GM21825 (cell line): ENCODE measurements around the gene B3GAT1.

Experiments used
- ATAC-seq: cut with Tn5 transposase; IDR thresholded peaks from one replicate; pipeline ENCODE4 v1.9.1; 2021; ENCODE audit warnings: mild to moderate bottlenecking, moderate library complexity; ENCODE audit not compliant: unreplicated experiment

B3GAT1 gene

GRCh38 chr11:134410766-134411165 lies 1.3 kb downstream of the B3GAT1 start:
- no peak for ATAC-seq

- no peak for ATAC-seq
Measured at GRCh38 chr11:134409552-134410429, 2.3 kb downstream of the B3GAT1 start.

- ATAC-seq: no peak
Measured at GRCh38 chr11:134407923-134408322, 4.1 kb downstream of the B3GAT1 start.

GRCh38 chr11:134407321-134407828 lies 4.7 kb downstream of the B3GAT1 start:
- no peak for ATAC-seq

GRCh38 chr11:134406264-134407185 lies 5.5 kb downstream of the B3GAT1 start:
- ATAC-seq: no peak

- no peak for ATAC-seq
Measured at GRCh38 chr11:134405841-134406240, 6.2 kb downstream of the B3GAT1 start.

GRCh38 chr11:134405436-134405835 lies 6.6 kb downstream of the B3GAT1 start:
- ATAC-seq: no peak

GRCh38 chr11:134404575-134405341 lies 7.3 kb downstream of the B3GAT1 start:
- ATAC-seq: no peak

GRCh38 chr11:134402910-134403309 lies 9.1 kb downstream of the B3GAT1 start:
- no peak for ATAC-seq

GRCh38 chr11:134401825-134402809 lies 9.9 kb downstream of the B3GAT1 start:
- no peak for ATAC-seq

GRCh38 chr11:134399996-134400395 lies 12.0 kb downstream of the B3GAT1 start:
- no peak for ATAC-seq

GRCh38 chr11:134399293-134399654 lies 12.8 kb downstream of the B3GAT1 start:
- ATAC-seq: no peak

- ATAC-seq: no peak
Measured at GRCh38 chr11:134398644-134399292, 13.3 kb downstream of the B3GAT1 start.

GRCh38 chr11:134398079-134398444 lies 14.0 kb downstream of the B3GAT1 start:
- ATAC-seq: no peak

GRCh38 chr11:134397304-134398078 lies 14.6 kb downstream of the B3GAT1 start:
- ATAC-seq: no peak

- ATAC-seq: no peak
Measured at GRCh38 chr11:134395002-134395401, 17.0 kb downstream of the B3GAT1 start.

GRCh38 chr11:134394311-134394710 lies 17.7 kb downstream of the B3GAT1 start:
- ATAC-seq: no peak

- ATAC-seq: no peak
Measured at GRCh38 chr11:134393638-134394037, 18.4 kb downstream of the B3GAT1 start.
